Measurements from ENCODE around the gene ZDHHC13. TPM values are rescaled to one million over a fixed set of nuclear protein-coding genes. Genes with fewer than 3 reads are reported as not detected.
A peak's percentile ranks its signal among the peaks of the same experiment; 100 is the strongest.

The ZDHHC13 gene
- total RNA-seq, 1 experiment from 2014 or later: 18.3 TPM

DNA sequence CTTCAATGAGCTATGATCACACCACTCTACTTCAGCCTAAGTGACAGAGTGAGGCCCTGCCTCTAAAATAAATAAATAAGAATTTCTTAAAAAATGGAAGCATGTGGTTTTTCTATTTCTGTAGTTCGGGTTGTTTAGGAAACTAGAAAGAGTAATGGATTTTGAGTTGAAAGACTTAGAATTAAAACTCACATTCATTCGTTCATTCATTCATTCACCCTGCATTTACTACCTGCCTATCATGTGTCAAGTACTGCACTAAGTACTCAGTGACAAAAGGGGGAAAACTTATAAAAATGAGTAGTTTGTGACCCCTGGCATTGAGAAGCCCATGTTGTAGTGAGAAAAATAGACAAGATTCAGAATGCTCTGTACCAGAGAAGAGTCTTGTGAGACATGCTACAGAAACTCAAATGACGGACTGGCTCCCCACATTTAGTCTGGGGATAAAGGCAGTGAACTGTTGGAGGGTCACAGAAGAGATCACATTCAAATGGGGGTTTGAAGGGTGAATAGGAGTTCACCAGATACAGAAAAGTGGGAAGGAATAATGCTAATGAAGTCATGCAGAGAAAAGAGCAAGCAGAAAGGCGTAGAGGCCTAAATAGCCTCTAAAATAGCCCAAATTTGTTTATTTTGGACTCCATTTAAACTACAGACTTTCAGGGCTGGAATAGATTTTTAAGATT is 77.8 kb downstream of the ZDHHC13 start:
- no peak for DNase-seq
- Histone ChIP-seq H3K27me3 (ENCODE audit: control insufficient read depth, insufficient read depth, low read length) (no peaks in the 10 kb centered on the region), H3K4me3 (ENCODE audit: insufficient read depth, low read depth, low read length) (no peak overlapping the region), H3K36me3 (replicated peaks; ENCODE audit: control insufficient read depth, insufficient read depth, low read length) (no peaks in the 10 kb centered on the region)

DNA sequence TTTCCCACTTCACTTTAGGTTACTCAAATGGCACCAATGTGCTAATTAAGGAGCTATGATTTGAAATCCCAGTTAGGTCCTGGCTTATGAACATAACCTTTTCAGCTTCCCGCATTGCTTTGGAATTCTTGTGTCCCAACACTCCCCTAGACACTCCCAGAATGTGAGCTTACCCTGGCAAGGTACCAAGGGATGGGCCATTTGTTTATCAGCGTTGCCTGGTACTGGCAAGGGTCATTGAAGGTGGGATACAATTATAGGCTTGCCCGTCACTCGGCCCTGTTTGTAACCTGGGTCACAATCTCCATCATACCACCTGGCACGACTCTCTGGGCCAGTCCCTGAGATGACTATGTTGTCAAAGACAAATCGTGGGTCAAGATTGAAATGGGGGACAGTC is 79.5 kb downstream of the ZDHHC13 start:
- Histone ChIP-seq H3K27me3 (ENCODE audit: control insufficient read depth, insufficient read depth, low read length) (no peaks in the 10 kb centered on the region), H3K36me3 (replicated peaks; ENCODE audit: control insufficient read depth, insufficient read depth, low read length) (no peaks in the 10 kb centered on the region), H3K4me3 (ENCODE audit: insufficient read depth, low read depth, low read length) (no peak overlapping the region)
- no peak for DNase-seq

DNA sequence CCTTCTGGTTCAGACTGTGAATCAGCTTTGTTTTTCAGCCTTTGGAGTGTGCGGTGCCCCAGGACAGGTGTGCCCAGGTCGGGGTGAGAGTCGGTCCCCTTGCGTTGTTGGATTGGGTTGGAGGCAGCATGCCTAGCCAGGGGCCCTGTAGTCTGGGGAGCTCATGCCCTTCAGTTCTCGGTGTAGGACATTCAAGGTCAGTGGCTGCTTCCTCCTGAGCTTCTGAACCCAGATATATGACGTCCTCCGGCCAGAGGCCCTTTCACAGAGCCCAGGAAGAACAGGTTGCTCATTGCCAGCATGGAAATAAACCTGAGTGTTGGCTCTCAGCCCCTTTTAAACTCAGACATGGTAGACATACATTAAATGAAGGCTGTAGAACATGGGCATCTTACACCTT is 82.1 kb downstream of the ZDHHC13 start:
- H3K4me3 ChIP-seq (ENCODE audit: insufficient read depth, low read depth, low read length): no peak overlapping the region
- no peaks in the 10 kb centered on the region for H3K27me3 ChIP-seq (ENCODE audit: control insufficient read depth, insufficient read depth, low read length)

DNA sequence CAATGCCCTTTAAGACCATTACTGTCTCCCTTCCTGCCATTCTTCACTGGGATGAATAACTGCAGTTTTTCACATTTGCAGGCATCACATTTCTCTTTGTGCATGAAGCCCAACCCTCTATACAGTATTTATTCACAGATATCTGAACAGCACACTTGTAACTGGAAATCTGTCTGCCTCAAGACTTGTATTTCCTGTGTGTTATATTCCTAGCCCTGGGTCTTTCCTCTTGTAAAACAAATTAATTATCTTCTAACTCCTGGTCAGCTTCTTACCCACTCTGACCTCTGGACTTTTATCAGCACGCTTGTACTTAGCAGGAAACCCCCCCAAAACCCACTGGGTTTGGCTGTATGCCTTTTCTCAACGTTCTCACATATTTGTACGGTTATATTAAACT is 82.8 kb downstream of the ZDHHC13 start:
- no peaks in the 10 kb centered on the region for H3K36me3 ChIP-seq (replicated peaks; ENCODE audit: control insufficient read depth, insufficient read depth, low read length)
- no peaks in the 10 kb centered on the region for H3K27me3 ChIP-seq (ENCODE audit: control insufficient read depth, insufficient read depth, low read length)
- H3K4me3 ChIP-seq (ENCODE audit: insufficient read depth, low read depth, low read length): no peak overlapping the region
- no peak for DNase-seq

More for the DNA sequence above, 82.1 kb downstream of the ZDHHC13 start:
- DNase-seq: no peak
- H3K36me3 ChIP-seq (replicated peaks; ENCODE audit: control insufficient read depth, insufficient read depth, low read length): no peaks in the 10 kb centered on the region

DNA sequence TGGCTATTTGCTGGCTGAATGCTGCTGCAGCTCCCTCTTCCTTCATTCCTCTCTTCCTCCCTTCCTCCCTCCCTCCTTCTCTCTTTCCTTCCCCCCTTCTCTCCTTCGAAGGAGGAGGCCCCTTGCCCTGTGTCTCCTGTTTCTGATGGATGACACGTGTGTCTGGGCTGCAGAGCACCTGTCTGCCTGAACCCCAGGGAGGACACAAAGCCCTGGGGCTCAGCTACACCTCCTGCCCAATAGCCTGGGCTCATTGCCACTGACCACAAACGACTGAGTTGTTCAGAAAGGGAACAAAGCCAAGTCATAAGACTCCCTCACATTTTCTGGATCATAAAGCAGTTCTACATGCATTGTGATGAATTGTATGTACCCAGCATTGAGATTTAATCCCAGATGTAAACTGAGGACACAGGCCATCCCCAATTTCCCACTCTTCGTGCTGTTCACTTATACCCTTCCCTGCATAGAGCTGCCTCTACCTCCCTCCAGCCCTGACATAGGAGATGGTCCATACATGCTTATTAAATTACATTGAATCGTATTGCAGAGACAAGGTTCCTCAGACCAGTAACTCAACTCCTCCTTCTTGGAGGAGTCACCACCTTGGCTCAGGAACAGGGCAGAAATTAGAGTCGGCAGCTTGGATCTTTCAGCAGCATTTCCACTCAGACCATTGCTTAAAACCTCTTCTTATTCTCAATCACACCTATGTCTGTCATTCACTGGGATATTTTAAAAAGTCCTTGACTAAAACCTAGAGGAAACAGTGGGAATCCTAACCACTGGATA is 83.6 kb downstream of the ZDHHC13 start:
- Histone ChIP-seq H3K27me3 (ENCODE audit: control insufficient read depth, insufficient read depth, low read length) (no peaks in the 10 kb centered on the region), H3K4me3 (ENCODE audit: insufficient read depth, low read depth, low read length) (no peak overlapping the region), H3K36me3 (replicated peaks; ENCODE audit: control insufficient read depth, insufficient read depth, low read length) (no peaks in the 10 kb centered on the region)
- DNase-seq: no peak

DNA sequence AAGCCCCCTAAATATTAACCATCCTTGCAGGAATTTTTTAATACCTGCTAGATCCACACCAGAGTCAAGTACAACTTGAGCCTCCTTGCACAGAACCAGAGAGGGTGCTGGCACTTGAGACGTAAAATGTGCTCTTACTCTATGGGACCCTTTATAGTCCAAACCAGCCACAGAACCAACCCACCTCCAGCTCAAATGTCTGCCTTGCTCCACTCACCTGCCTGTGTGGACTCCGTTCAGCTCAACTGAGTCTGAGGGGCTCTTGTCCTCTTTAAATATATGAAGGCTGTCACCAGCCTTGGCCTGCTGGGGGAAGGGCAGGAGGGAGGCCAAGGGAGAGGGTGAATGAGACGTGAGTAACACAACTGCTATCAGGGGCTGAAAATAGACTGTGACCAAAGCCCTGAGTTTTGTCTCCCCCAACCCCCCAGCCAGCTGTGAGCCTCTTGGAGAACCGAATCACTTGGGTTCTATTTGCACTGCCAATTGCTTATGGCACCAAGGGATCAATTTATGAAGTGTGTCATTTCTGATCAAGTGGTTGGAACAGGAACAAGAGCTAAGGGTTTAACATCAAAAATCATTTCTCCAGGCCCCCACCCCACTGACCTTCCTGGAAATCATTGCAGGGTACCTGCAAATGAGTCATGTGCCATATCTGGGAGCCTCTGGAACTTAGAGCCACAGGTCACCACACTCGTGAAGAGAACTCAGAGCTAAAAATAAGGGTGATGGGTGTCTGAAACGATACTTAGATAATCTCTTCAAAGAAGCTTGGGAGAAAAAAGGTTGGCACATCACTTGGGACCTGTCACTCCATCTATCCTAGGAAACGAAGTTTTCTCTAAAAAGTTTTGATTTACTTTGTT is 85.0 kb downstream of the ZDHHC13 start, which contains the start of gene CSRP3:
CSRP3 (minus strand) TSS at position 247 of the 869 bp plus-strand sequence. CDS start 9,535 bp downstream, outside the sequence.
- no peak within 1 kb of the TSS for H3K4me3 ChIP-seq (ENCODE audit: insufficient read depth, low read depth, low read length)
- DNase-seq: no peak
- no peaks in the 10 kb centered on the region for H3K36me3 ChIP-seq (replicated peaks; ENCODE audit: control insufficient read depth, insufficient read depth, low read length)
- no peaks in the 10 kb centered on the region for H3K27me3 ChIP-seq (ENCODE audit: control insufficient read depth, insufficient read depth, low read length)

DNA sequence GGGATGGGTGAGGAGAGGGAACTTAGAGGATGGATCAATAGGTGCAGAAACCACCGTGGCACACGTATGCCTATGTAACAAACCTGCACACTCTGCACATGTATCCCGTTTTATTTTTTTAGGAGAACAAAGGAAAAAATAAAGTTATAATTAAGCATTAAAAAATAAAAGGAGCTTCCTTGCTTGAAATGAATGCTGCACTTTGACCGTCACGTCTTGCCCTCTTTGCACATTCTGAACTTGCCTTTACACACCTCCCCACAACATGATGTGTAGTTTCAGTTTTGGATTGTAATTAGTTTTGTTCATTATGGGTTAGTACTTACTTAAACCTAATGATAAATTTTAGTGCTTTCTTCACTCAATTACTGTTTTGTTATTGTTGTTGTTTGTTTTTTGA is 87.9 kb downstream of the ZDHHC13 start:
- no peak for DNase-seq
- no peak overlapping the region for H3K4me3 ChIP-seq (ENCODE audit: insufficient read depth, low read depth, low read length)
- H3K27me3 ChIP-seq (ENCODE audit: control insufficient read depth, insufficient read depth, low read length): no peaks in the 10 kb centered on the region
- no peaks in the 10 kb centered on the region for H3K36me3 ChIP-seq (replicated peaks; ENCODE audit: control insufficient read depth, insufficient read depth, low read length)

DNA sequence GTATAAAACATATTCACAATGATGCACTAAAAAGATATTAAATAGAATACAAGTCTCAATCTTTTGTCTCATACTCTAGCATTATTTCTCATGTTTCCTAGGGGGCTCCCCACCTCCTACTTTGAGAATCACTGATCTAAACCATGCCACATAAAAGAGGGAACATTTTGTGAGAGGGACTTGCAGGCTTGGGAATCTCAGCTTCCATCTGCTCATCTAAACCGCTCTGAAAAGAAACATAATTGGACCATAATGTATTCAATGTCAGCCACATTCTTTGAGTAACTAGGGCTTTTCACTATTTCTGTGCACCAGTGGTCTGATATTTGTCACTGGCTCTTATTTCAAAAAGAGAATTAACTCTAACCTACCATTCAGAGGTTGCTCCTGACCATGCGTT is 91.2 kb downstream of the ZDHHC13 start:
- H3K4me3 ChIP-seq (ENCODE audit: insufficient read depth, low read depth, low read length): no peak overlapping the region
- no peak for DNase-seq
- no peaks in the 10 kb centered on the region for H3K36me3 ChIP-seq (replicated peaks; ENCODE audit: control insufficient read depth, insufficient read depth, low read length)
- no peaks in the 10 kb centered on the region for H3K27me3 ChIP-seq (ENCODE audit: control insufficient read depth, insufficient read depth, low read length)

DNA sequence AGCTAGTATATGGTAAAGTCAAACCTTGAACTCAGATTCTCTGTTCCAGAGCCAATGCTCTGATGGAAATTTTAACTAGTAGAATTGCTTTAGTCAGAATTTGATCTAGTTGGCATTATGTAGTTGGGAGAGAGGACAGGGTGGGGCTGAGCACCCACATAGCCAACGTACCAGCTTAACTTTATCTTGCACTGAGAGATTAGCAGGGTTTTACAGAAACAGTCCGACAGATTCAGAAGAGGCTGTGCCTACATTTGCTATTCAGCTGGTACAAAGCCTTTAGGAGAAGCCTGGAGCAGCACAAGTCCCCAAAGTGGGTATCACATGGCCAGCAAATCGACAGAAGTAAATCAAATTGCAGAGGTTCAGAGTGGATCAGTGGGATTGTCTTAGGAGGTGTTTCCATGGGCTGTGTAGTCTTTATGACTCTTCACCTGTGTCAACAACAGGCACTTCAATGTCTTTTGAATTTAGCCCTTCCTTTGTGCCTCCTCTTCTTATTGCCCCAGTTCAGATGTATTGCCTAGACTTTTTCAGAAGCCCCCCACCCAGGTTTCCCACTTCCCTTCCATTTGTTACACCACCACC is 92.1 kb downstream of the ZDHHC13 start:
- H3K27me3 ChIP-seq (ENCODE audit: control insufficient read depth, insufficient read depth, low read length): no peaks in the 10 kb centered on the region

DNA sequence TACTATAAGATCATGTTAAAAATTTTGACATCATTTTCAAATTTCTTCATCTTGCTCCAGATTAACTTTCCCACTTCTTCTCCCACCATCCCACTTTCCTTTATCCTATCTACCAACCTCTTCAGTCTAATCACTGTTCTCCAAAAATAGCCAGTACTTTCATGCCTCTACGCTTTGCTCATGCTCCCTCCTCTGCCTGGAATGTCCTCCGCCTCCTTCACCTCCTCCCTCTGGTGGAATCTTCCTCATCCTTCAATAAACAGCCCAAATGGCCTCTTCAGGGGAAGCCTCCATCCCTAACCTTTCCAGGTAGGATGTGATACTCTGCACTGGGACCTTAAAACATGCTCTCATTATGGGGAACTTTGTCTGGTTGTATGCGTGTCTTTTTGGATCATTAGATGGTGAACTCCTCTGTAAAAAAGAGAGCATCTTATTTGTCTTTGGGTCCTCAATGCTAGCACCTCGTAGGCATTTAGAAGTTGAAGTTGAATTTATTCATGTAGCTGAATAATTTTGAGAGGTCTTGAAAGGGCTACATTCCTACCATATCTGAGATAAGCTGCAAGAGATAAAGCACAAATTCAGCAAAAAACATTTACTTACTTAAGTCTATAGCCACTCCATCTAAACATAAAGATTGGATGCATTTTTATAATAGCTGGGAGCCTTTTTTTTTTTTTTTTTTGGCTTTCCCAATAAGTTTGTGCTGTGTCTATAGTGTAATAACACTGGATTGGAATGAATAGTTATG is 92.8 kb downstream of the ZDHHC13 start:
- no peak overlapping the region for H3K4me3 ChIP-seq (ENCODE audit: insufficient read depth, low read depth, low read length)
- DNase-seq: peak; percentile 40
- no peaks in the 10 kb centered on the region for H3K27me3 ChIP-seq (ENCODE audit: control insufficient read depth, insufficient read depth, low read length)
- H3K36me3 ChIP-seq (replicated peaks; ENCODE audit: control insufficient read depth, insufficient read depth, low read length): no peaks in the 10 kb centered on the region

More for the DNA sequence above, 92.1 kb downstream of the ZDHHC13 start:
- no peaks in the 10 kb centered on the region for H3K36me3 ChIP-seq (replicated peaks; ENCODE audit: control insufficient read depth, insufficient read depth, low read length)
- no peak for DNase-seq
- H3K4me3 ChIP-seq (ENCODE audit: insufficient read depth, low read depth, low read length): no peak overlapping the region

DNA sequence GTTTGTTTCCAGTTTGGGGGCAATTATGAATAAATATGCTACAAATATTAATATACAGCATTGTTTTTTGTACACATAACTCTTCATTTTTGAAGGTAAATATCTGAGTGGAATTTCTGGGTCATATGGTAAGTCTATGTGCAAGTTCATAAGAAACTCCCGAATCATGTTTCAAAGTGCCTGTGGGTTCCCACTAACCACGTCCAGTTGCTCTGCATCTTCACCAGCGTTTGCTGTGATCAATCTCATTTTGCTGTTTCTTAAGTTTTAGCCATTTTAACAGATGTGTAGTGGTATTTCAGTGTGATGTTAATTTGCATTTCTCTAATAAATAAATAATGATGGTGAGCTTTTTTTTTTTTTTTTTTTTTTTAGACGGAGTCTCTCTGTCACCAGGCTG is 99.1 kb downstream of the ZDHHC13 start:
- no peak for DNase-seq
- H3K4me3 ChIP-seq (ENCODE audit: insufficient read depth, low read depth, low read length): no peak overlapping the region
- H3K27me3 ChIP-seq (ENCODE audit: control insufficient read depth, insufficient read depth, low read length): no peaks in the 10 kb centered on the region; the same call in 1 of the 2 replicates
- H3K36me3 ChIP-seq (replicated peaks; ENCODE audit: control insufficient read depth, insufficient read depth, low read length): no peaks in the 10 kb centered on the region

DNA sequence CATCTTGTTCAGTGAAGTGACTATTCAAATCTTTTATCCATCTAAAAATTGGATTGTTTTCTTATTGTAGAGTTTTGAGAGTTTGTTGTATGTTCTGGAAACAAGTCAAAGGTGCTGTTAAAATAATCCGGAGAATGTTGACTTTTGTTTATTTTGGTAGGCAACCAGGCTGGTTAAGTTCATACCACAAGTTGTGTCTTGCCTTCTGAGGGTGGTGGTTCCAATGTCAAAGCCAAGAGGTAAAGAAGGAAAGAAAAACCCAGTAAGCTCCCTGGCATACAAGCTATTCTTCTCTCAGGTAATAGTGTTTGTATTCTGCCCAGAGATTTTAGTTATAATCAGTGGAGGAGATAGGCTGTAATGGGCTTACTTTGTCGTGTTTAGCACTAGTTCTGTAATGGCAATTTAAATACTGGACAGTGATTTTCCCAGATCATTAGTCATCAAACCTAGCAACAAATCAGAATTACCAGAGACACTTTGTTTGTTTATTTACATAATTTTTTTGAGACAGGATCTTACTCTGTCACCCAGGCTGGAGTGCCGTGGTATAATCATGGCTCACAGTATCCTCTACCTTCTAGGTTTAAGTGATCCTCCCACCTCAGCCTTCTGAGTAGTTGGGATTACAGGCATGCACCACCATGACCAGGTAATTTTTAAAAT is 99.9 kb downstream of the ZDHHC13 start:
- no peak for DNase-seq
- Histone ChIP-seq H3K36me3 (replicated peaks; ENCODE audit: control insufficient read depth, insufficient read depth, low read length) (no peaks in the 10 kb centered on the region), H3K4me3 (ENCODE audit: insufficient read depth, low read depth, low read length) (no peak overlapping the region), H3K27me3 (ENCODE audit: control insufficient read depth, insufficient read depth, low read length) (no peaks in the 10 kb centered on the region; the same call in 1 of the 2 replicates)

DNA sequence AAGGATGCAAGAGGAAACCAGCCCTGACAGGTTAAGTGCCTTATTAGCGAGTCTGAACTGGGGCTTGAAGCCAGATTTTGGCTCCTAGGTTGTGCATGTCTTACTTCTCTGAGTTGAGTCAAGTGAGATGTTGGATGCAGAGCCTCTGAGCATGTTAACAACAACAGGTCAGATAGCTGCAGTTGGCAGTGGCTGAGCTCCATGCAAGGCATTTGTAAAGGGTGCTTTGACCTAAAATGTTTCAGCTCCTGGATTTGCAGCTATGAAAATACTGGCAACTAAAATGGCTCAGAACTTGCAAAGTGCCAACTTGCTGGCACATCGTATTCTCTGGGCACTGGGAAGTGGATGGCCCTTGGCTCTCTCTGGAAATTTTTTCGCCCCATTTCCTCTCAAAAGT is 101.2 kb downstream of the ZDHHC13 start:
- no peaks in the 10 kb centered on the region for H3K36me3 ChIP-seq (replicated peaks; ENCODE audit: control insufficient read depth, insufficient read depth, low read length)
- H3K4me3 ChIP-seq (ENCODE audit: insufficient read depth, low read depth, low read length): no peak overlapping the region
- no peak for DNase-seq
- no peaks in the 10 kb centered on the region; the same call in 1 of the 2 replicates for H3K27me3 ChIP-seq (ENCODE audit: control insufficient read depth, insufficient read depth, low read length)

Data from H7 (cell line).